Metanephros (tissue), 1 donor: Measurements from ENCODE around the gene PCK2. TPM values are rescaled to one million over a fixed set of nuclear protein-coding genes. Genes with fewer than 3 reads are reported as not detected.

Source experiments
- total RNA-seq: library from RNA; depleted of rRNA; stranded (reverse); fragments of >200 nt; gene quantifications from one replicate; pipeline ENCODE4 v1.2.3, GENCODE V29; 2014

The PCK2 gene
- 26.3 TPM for total RNA-seq

DNA sequence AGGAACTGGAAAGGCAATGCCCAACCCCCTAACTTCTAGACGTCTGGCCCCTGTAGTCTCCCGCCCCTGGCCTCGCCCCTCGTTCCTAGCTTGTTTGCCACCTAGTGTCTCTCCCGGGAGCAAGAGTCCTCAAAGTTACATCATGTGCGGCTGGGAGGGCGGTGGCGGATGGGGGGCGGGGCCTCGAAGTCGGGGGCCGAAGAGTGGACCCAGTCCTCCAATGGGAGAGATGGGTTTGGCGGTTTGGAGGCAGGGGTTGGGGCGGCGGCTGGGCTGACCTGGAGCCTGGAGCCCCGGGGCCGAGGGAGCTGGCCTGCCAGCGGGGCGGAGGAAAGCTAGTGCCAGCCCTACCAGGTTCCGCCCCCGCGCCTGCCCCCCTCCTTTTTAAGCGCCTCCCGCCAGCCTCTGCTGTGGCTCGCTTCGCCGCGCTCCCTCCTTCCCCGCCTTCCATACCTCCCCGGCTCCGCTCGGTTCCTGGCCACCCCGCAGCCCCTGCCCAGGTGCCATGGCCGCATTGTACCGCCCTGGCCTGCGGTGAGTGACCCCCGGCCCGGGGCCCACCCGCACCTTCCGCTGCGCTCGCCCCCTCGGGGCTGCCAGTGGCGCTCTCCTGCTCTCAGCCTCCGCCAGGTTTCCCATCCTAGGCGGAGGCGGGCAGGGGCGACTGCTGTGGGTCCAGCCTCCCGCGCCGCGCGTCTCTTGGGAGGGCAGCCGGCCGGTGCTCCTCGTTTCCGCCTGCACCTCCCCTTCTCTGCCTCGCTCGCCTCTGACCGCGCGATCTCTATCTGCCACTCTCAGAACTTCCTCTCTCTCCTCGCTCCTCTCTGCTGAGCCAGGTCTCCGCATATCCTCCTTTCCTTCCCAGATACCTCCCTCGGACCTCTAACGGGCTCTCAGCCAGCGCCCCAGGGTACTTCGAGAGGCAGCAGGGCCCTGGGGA is at the start of gene PCK2:
Gene PCK2 (plus strand): TSS at position 411 of the 940 bp plus-strand sequence. CDS start 95 bp downstream, at position 506.

GRCh38 chr14:24051789-24052655 is 42.1 kb upstream of the PCK2 start, which contains the start of gene CARMIL3:
Gene CARMIL3 (plus strand): TSS chr14:24052009. CDS start chr14:24052154, 145 bp downstream.

GRCh38 chr14:24071144-24071697 is 22.9 kb upstream of the PCK2 start, which contains the start of gene CPNE6:
Gene CPNE6 (plus strand): TSS chr14:24071562. CDS start chr14:24072937, 1,375 bp downstream.

DNA sequence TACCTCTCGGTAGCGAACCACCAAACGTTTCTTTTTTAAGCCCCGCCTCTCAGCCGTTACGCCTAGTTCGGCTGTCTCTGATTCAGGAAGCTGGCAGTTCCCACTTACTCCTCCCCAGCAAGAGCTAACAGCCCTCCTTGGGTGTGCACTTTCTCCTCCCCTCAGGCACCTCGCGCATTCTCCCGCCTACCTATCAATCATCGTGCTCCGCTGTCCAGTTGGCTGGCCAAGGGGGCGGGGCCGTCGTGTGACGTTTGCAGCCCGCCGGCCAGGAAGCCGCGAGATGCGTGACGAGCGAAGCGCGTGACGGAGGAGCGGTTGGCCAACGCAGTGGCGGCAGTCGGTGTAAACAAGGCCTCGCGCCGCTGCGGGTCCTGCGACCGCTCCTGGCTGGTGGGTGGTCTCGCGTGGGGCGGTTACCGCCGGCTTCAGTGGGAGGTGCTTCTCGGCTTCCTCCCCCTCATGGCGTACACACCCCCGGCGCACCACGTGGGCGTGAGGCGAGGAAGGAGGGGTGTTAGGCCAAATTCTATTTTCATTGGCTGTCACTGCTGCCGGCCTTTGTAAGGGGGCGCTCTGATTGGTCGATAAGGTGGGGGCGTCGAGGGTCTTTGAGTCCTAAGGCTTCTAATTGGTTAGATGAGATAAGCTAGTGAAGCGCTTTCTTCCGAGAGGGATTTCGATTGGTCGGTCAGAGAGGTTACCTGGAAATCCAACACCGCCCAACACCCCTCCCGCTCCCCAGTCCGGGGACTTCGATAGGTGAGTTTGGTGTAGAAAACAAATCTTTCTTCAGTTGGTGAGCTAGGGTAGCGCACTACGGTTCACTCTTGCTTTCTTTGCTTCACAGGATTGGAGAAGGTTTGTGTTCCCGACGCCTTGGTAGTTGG is 20.7 kb downstream of the PCK2 start, which contains the start of the genes DCAF11 and NRL:
Gene DCAF11 (plus strand): TSS at position 246 of the 890 bp plus-strand sequence. CDS start 818 bp downstream, outside the sequence.
Gene NRL (minus strand): TSS at position 418 of the 890 bp plus-strand sequence. CDS start 32,101 bp downstream, outside the sequence.

GRCh38 chr14:24130380-24130716 is 36.2 kb downstream of the PCK2 start, which contains the start of gene FITM1:
Gene FITM1 (plus strand): TSS chr14:24130659. CDS start chr14:24131564, 905 bp downstream.

GRCh38 chr14:24135834-24136683 is 41.9 kb downstream of the PCK2 start, which contains the start of gene PSME1:
Gene PSME1 (plus strand): TSS chr14:24136194. CDS start chr14:24136263, 69 bp downstream.

GRCh38 chr14:24141097-24141880 is 47.2 kb downstream of the PCK2 start, which contains the start of gene EMC9:
Gene EMC9 (minus strand): TSS chr14:24141591. CDS start chr14:24141304, 287 bp downstream.

GRCh38 chr14:24146453-24146977 is 52.4 kb downstream of the PCK2 start, which contains the start of gene PSME2:
Gene PSME2 (minus strand): TSS chr14:24146610. CDS start chr14:24146581, 29 bp downstream.

DNA sequence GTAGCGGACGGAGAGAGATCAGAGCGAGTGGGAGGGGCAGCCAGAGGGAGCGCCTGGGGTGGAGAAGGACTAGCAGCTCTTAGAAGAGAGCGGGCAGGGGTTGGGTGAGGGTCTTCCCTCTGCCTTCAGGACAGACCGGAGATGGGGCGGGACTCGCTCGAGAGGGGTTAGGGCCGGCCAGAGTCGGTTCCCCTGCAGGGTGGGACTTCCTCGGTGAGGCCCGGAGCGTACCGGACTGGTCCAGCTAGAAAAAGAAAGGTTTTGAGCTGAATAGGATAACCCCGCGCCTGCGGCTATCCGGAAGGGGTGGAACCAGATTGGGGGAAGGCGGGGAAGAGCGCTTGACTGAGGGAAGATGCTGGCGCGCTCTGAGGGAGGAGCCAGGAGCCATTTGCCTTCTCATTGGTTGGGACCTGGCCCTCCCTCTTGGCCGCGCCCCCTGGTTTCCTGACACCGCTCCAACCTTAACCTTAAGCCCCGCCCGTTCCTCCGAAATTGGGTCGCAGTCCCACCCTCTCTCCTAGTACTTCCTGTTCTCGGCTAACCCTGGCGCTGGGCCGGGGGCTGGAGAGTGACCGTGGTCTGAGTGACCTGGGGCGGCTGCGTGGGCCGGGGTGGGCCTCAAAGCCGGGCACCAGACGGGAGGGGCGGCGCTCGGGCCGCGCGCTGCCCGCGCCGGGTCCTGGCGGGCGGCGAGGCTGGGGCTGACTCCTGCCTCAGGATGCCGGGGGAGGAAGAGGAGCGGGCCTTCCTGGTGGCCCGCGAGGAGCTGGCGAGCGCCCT is 53.1 kb downstream of the PCK2 start, which contains the start of gene RNF31:
Gene RNF31 (plus strand): TSS at position 521 of the 783 bp plus-strand sequence. CDS start 201 bp downstream, at position 722.

Other genes with a start within 250 kb of the PCK2 start
- 41.9 TPM for gene DHRS4, start 140.5 kb upstream of the PCK2 start, total RNA-seq
- 23.4 TPM for gene DHRS4L2, start 105.4 kb upstream of the PCK2 start, total RNA-seq
- 1.9 TPM for gene CARMIL3, start 42.3 kb upstream of the PCK2 start, total RNA-seq
- gene CPNE6, start 22.7 kb upstream of the PCK2 start, total RNA-seq: not detected
- gene DCAF11, start 20.5 kb downstream of the PCK2 start, total RNA-seq: 145 TPM
- gene NRL, start 20.6 kb downstream of the PCK2 start, total RNA-seq: 4.4 TPM
- 39.1 TPM for gene FITM1, start 36.3 kb downstream of the PCK2 start, total RNA-seq
- 95.0 TPM for gene PSME1, start 41.9 kb downstream of the PCK2 start, total RNA-seq
- gene EMC9, start 47.3 kb downstream of the PCK2 start, total RNA-seq: 13.4 TPM
- 85.5 TPM for gene PSME2, start 52.3 kb downstream of the PCK2 start, total RNA-seq
- 52.8 TPM for gene RNF31, start 53.2 kb downstream of the PCK2 start, total RNA-seq
- gene IRF9, start 67.0 kb downstream of the PCK2 start, total RNA-seq: 58.3 TPM
- gene REC8, start 77.8 kb downstream of the PCK2 start, total RNA-seq: 28.1 TPM
- gene IPO4, start 94.5 kb downstream of the PCK2 start, total RNA-seq: 56.7 TPM
- gene TM9SF1, start 101.1 kb downstream of the PCK2 start, total RNA-seq: 51.6 TPM
- gene TSSK4, start 111.4 kb downstream of the PCK2 start, total RNA-seq: not detected
- 21.8 TPM for gene CHMP4A, start 119.2 kb downstream of the PCK2 start, total RNA-seq
- 14.4 TPM for gene MDP1, start 121.8 kb downstream of the PCK2 start, total RNA-seq
- gene NEDD8, start 138.1 kb downstream of the PCK2 start, total RNA-seq: 56.1 TPM
- 60.7 TPM for gene GMPR2, start 138.6 kb downstream of the PCK2 start, total RNA-seq
- 48.2 TPM for gene TINF2, start 148.3 kb downstream of the PCK2 start, total RNA-seq
- 0.29 TPM for gene TGM1, start 168.9 kb downstream of the PCK2 start, total RNA-seq
- 18.9 TPM for gene RABGGTA, start 177.3 kb downstream of the PCK2 start, total RNA-seq
- gene DHRS1, start 205.5 kb downstream of the PCK2 start, total RNA-seq: 29.6 TPM
- gene NOP9, start 205.5 kb downstream of the PCK2 start, total RNA-seq: 18.5 TPM
- 13.8 TPM for gene CIDEB, start 213.7 kb downstream of the PCK2 start, total RNA-seq
- gene LTB4R2, start 215.8 kb downstream of the PCK2 start, total RNA-seq: 9.1 TPM
- gene LTB4R, start 217.2 kb downstream of the PCK2 start, total RNA-seq: 6.7 TPM
- gene ADCY4, start 240.8 kb downstream of the PCK2 start, total RNA-seq: 29.7 TPM
- 4.3 TPM for gene RIPK3, start 245.7 kb downstream of the PCK2 start, total RNA-seq